Esophagus squamous epithelium (tissue), 5 donors: ENCODE measurements around the gene MON2. TPM values are rescaled to one million over a fixed set of nuclear protein-coding genes. Genes with fewer than 3 reads are reported as not detected.

Experiments used
- DNase-seq: peaks from one replicate; lab custom pipeline; 2025; lab: John Stamatoyannopoulos, UW
- H3K27ac ChIP-seq, 4 donors: fragments of 200-600 bp; sonication (generic); one replicate each; pipeline ENCODE4 v1.5.1; 2016 to 2019; ENCODE audit warnings: mild to moderate bottlenecking in 1 of 4
- H3K27me3 ChIP-seq, 4 donors: fragments of 200-600 bp; sonication (generic); 1 replicate in 3 of 4; 2 replicates in 1 of 4; pipeline versions ENCODE4 v1.5.1 to v1.6.0; 2017 to 2021; ENCODE audit warnings: antibody characterized with exemption in 1 of 4
- H3K36me3 ChIP-seq, 3 donors: fragments of 200-600 bp; sonication (generic); one replicate each; pipeline ENCODE4 v1.5.1; 2016 to 2019
- H3K4me1 ChIP-seq, 3 donors: fragments of 200-600 bp; sonication (generic); one replicate each; pipeline ENCODE4 v1.5.1; 2017 to 2019
- H3K4me3 ChIP-seq, 4 donors: fragments of 200-600 bp; sonication (generic); 1 replicate in 3 of 4; 2 replicates in 1 of 4; pipeline ENCODE4 v1.5.1; 2016 to 2019; ENCODE audit warnings: mild to moderate bottlenecking in 2 of 4, moderate library complexity in 1 of 4
- H3K9me3 ChIP-seq, 3 donors: fragments of 200-600 bp; sonication (generic); one replicate each; pipeline ENCODE4 v1.5.1; 2016 to 2019
- CTCF ChIP-seq, 6 experiments: fragments of 450-650 bp in 4 of 6; fragments of 200-600 bp in 2 of 6; sonication (generic) in 2 of 6; IDR thresholded peaks; one replicate each; pipeline ENCODE4 v1.5.1; 2016 to 2019; ENCODE audit warnings: antibody characterized with exemption in 6 of 6, mild to moderate bottlenecking in 4 of 6, moderate library complexity in 4 of 6
- POLR2A ChIP-seq, 4 donors: fragments of 450-650 bp; IDR thresholded peaks; one replicate each; pipeline ENCODE4 v1.6.1; 2017; ENCODE audit warnings: antibody characterized with exemption in 4 of 4, mild to moderate bottlenecking in 4 of 4, moderate library complexity in 3 of 4
- WGBS, 2 donors: methylation state at CpG; one replicate each; pipeline ENCODE4 v1.1.5; 2018; 5-methylcytosine and 5-hydroxymethylcytosine counted together
- intact Hi-C: fragments of 100-400 bp; cut with DNase I; formaldehyde crosslinking; loops from one replicate; pipeline ENCODE4 v1.15.0; 2022
- small RNA-seq, 4 donors: library from RNA; depleted of rRNA; stranded (forward); fragments of <200 nt; gene quantifications; one replicate each; pipeline ENCODE3, GENCODE V24; 2016
- total RNA-seq, 4 donors: library from RNA; depleted of rRNA; stranded (reverse); fragments of >200 nt; gene quantifications; one replicate each; pipeline ENCODE4 v1.1.0, GENCODE V29; 2016
- donor health status: DM: yes; HTN: yes; CAD: no.

The MON2 gene
- total RNA-seq, 4 donors from 2014 or later = 29.6 to 61.4 (median 41.9) TPM

- Histone ChIP-seq H3K27ac (no peak overlapping the region), H3K36me3 (no peaks in the 10 kb centered on the region), H3K4me1 (peaks cover 0 to 11% (median 0%) of the 10 kb centered on the region in 3 donors), H3K4me3 (no peak overlapping the region), H3K27me3 (no peaks in the 10 kb centered on the region), H3K9me3 (no peaks in the 10 kb centered on the region)
- TF ChIP-seq POLR2A (IDR thresholded peaks at IDR 0.05) (no peak), CTCF (IDR thresholded peaks at IDR 0.05) (no peak)
- intact Hi-C loops = no loop called here
- DNase-seq = no peak
- WGBS, 2 donors = 67 to 78% methylated on average over 4 of the region's 4 CpGs
Observed at GRCh38 chr12:62649412-62650138, 182.9 kb downstream of the MON2 start.

Small RNAs within 50 kb of the gene (small RNA-seq; reads per million reads assigned to genes)
- gene MIRLET7I = 1,019 to 2,594 (median 1,350) reads per million in 4 donors
- 0 reads per million in 4 donors for gene RNU6-399P

Other genes starting within 250 kb of the MON2 start
- gene USP15, start 206.4 kb upstream of the MON2 start, total RNA-seq = 10 to 100 TPM; 26.4 to 72.0 (median 63.8) TPM